Heart left ventricle (tissue), 16 donors: ENCODE results near the gene SLC6A18. TPM values are rescaled to one million over a fixed set of nuclear protein-coding genes. Genes with fewer than 3 reads are reported as not detected.

ENCODE experiments used
- ATAC-seq, 4 donors: fragments of 200-7000 bp; cut with Tn5 transposase; one replicate each; pipeline ENCODE4 v1.9.1; 2020 to 2022; ENCODE audit warnings: moderate library complexity in 4 of 4, mild to moderate bottlenecking in 3 of 4, moderate number of reproducible peaks in 1 of 4
- DNase-seq, 5 donors: peaks; one replicate each; pipeline ENCODE4 v3.0.0-alpha.2; 2020
- H3K27ac ChIP-seq, 12 donors: fragments of 200-600 bp; sonication (generic) in 4 of 12; one replicate each; pipeline versions ENCODE4 v1.5.0 to v1.8.0; 2016 to 2022; ENCODE audit warnings: mild to moderate bottlenecking in 2 of 12
- H3K27me3 ChIP-seq, 9 donors: fragments of 200-600 bp; sonication (generic) in 2 of 9; one replicate each; pipeline versions ENCODE4 v1.5.1 to v1.8.0; 2016 to 2022; ENCODE audit warnings: mild to moderate bottlenecking in 3 of 9
- H3K36me3 ChIP-seq, 9 donors: fragments of 200-600 bp; sonication (generic) in 2 of 9; one replicate each; pipeline versions ENCODE4 v1.5.0 to v1.8.0; 2018 to 2022; ENCODE audit warnings: mild to moderate bottlenecking in 2 of 9
- H3K4me1 ChIP-seq, 12 donors: fragments of 200-600 bp; sonication (generic) in 4 of 12; one replicate each; pipeline versions ENCODE4 v1.5.0 to v1.8.0; 2016 to 2022; ENCODE audit warnings: mild to moderate bottlenecking in 3 of 12
- H3K4me3 ChIP-seq, 12 donors: fragments of 200-600 bp; sonication (generic) in 4 of 12; one replicate each; pipeline versions ENCODE4 v1.5.0 to v1.8.0; 2017 to 2022; ENCODE audit warnings: mild to moderate bottlenecking in 9 of 12, moderate library complexity in 4 of 12
- H3K9me3 ChIP-seq, 12 donors: fragments of 200-600 bp; sonication (generic) in 4 of 12; one replicate each; pipeline versions ENCODE4 v1.5.0 to v1.8.0; 2016 to 2022; ENCODE audit warnings: mild to moderate bottlenecking in 1 of 12
- CTCF ChIP-seq, 12 donors: fragments of 200-600 bp; sonication (generic) in 4 of 12; IDR thresholded peaks; one replicate each; pipeline versions ENCODE4 v1.5.0 to v1.8.0; 2018 to 2022; ENCODE audit warnings: antibody characterized with exemption in 12 of 12, mild to moderate bottlenecking in 5 of 12
- POLR2A ChIP-seq, 2 donors: fragments of 450-650 bp; IDR thresholded peaks; one replicate each; pipeline ENCODE4 v1.6.1; 2017; ENCODE audit warnings: antibody characterized with exemption in 2 of 2, mild to moderate bottlenecking in 2 of 2, moderate library complexity in 2 of 2
- WGBS, 4 donors: extraction: QIAGEN DNeasy Blood & Tissue Kit in 2 of 4; methylation state at CpG; one replicate each; pipeline versions ENCODE4 v1.1.5 to v1.1.7; 2013 to 2018; 5-methylcytosine and 5-hydroxymethylcytosine counted together
- intact Hi-C, 10 donors: fragments of 100-400 bp; cut with DNase I; formaldehyde crosslinking; loops; one replicate each; pipeline versions ENCODE4 v1.11.1 to v1.14.2; 2022
- polyA plus RNA-seq, 2 donors: library from polyadenylated mRNA; stranded (reverse); fragments of 200-250 nt; gene quantifications; one replicate each; pipeline ENCODE4 v1.2.3, GENCODE V29; 2013
- total RNA-seq, 9 donors: library from RNA; depleted of rRNA in 2 of 9; stranded (reverse); fragments of >200 nt in 2 of 9; fragmentation: NEBNext Ultra II Directional in 3 of 9; extraction: Animal tissue kit (Norgen Biotek cat#: 25700) in 3 of 9; gene quantifications; one replicate each; pipeline versions ENCODE4 v1.1.0 to v1.2.4, GENCODE V29; 2016 to 2023
- donor health status: ischemic (EF 13 %, LVEDD 7.1; RV severe dilation, severe dysfunction).
- donor health status: healthy with polysubstance abuse.
- donor health status: DM: no; HTN: yes; CAD: no.
- donor health status: DM: no; HTN: no; CAD: no.
- donor health status: ischemic (EF 25% LVEDD 6.9; RV normal size, moderate dysfunction).
- donor health status: ischemic (EF 25% LVEDD 5.7; RV mildly dilated, moderate dysfunction).
- donor health status: healthy.
- donor health status: DM: yes; HTN: yes; CAD: no.
- donor health status: ischemic (EF 35%, LVEDD 5.7; RV mildly dilated, moderate dysfunction).
- donor health status: nonischemic (EF 11% LVEDD 7.7; RV severe dilation, severe dysfunction).
- donor health status: DM: yes; HTN: yes; CAD: no.
- donor health status: PGD.
- donor health status: ischemic (EF 29% LVEDD 5.4; RV normal size, mild dysfunction).
- donor health status: nonischemic (EF 23%, LVEDD 6.1; RV moderate dilation, normal function).

Gene SLC6A18
- total and polyA plus RNA-seq, 11 donors: not detected

DNA sequence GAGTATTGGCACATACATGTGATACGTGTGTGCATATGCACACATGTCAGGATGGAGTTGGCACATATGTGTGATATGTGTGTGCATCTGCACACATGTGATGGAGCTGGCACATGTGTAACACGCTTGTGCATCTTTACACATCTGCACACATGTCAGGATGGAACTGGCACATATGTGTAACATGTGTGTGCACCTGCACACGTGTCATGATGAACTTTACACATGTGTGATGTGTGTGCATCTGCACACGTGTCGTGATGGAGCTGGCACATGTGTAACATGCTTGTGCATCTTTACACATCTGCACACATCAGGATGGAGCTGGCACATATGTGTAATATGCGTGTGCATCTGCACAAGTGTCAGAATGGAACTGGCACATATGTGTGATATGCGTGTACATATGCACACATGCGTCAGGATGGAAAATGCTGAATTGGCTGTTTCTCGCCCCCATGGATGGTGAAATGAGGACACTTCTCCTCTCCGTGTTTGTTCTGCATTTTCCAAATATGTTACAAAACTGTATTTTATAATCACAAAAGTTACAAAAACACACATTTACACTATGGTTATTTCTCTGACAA, 40.0 kb upstream of the SLC6A18 start:
- Histone ChIP-seq H3K9me3 (no peaks in the 10 kb centered on the region), H3K27ac (no peak overlapping the region), H3K27me3 (peaks cover 0 to 43% (median 4%) of the 10 kb centered on the region in 9 donors), H3K4me3 (no peak overlapping the region), H3K4me1 (peaks cover 0 to 24% (median 0%) of the 10 kb centered on the region in 12 donors), H3K36me3 (no peaks in the 10 kb centered on the region)
- ATAC-seq (no peak), DNase-seq (no peak)
- TF ChIP-seq CTCF (IDR thresholded peaks at IDR 0.05) (no peak), POLR2A (IDR thresholded peaks at IDR 0.05) (no peak)
- WGBS, 4 donors: 86 to 96% (median 90%) methylated on average over 10 of the region's 10 CpGs
- intact Hi-C loops: loop anchor here in 1 of 10 donors (10.0 kb wide), 1 partner anchor 460 kb away; no protein-coding TSS in a partner anchor

DNA sequence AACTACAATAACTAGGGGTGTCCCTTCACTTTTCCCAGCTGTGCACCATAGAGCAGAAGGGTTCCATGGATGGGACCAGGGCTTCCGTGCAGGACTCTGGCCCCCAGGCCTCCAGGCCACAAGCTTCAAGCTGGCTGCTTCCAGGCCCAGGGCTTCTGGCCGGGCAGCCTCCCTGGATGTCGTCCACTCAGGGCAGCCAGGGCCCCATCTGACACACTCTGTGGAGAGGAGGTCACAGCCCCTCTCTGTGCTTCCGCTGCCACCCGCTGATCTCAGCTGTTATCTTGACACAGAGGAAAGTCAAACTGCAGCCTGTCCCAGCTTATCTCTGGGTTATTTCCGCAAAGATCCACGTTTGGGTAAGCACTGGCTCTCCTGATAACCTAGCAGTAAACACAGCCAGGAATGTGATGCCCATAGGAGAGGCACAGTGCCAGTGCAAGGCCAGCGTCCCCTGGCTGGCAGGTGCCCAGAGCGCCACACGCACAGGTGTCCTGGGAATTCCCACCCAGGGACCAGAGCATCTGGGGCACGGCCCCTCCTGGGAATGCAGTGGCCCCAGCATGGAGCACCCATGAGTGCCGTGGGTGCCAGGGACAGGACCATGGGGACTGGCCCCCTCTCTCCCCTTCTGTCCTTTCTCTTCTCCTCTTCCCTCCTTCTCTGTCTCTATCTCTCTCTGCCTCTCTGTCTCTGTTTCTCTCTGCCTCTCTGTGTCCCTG, 39.4 kb upstream of the SLC6A18 start:
- intact Hi-C loops: loop anchor here in 1 of 10 donors (10.0 kb wide), 1 partner anchor 459 kb away; no protein-coding TSS in a partner anchor
- DNase-seq: peak in 2 of 5 donors; percentile 36 to 42
- Histone ChIP-seq H3K4me3 (no peak overlapping the region), H3K27ac (no peak overlapping the region), H3K4me1 (peaks cover 0 to 24% (median 0%) of the 10 kb centered on the region in 12 donors), H3K9me3 (no peaks in the 10 kb centered on the region), H3K36me3 (no peaks in the 10 kb centered on the region), H3K27me3 (peaks cover 0 to 50% (median 8%) of the 10 kb centered on the region in 9 donors)
- no peak for TF ChIP-seq POLR2A (IDR thresholded peaks at IDR 0.05)
- no peak for TF ChIP-seq CTCF (IDR thresholded peaks at IDR 0.05)
- ATAC-seq: peak; percentile 34 to 75 (median 44)
- 20 to 29% (median 24%) methylated on average over 4 to 12 of the region's 12 CpGs for WGBS, 4 donors

DNA sequence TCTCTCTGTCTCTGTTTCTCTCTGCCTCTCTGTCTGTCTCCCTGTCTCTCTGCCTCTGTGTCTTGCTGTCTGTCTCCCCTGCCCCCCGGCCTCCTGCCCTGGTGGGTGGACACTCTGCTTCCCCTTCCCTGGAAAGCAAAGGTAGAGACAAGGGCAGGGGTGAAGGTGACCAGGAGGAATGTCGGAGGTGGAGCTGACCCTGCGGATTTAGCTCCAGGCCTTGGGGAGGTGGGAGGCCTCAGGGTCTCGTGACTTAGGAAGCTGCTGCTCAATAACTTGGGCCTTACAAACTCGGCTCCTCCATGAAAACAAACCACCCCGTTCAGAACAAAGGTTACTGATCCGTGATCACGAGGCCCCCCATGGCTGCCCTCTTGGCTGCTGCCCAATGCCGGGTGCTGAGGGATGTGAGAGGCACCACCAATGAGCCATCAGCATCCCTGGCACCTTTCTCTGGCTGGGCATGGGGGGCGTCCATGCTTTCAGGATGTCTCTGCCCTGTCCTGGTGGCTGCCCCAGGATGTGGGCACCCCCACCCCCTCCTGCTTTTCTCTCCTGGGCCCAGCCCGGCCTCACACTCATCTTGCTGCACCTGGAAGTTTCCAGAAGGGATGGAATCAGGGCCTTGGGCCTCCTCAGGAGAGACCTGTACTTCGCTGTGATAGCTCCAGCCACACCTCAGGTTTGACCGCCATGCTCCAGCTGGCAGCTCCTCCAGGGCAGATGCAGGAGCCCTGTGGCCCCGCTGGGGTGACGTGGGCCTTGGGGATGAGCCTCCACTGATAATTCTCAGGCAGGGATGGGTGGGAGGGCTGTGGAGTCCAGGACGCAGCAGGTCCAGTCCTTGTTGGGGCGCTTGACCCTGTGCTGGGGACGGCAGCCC, 38.6 kb upstream of the SLC6A18 start:
- H3K27me3 ChIP-seq: peaks cover 0 to 48% (median 8%) of the 10 kb centered on the region in 9 donors
- no peak overlapping the region for H3K27ac ChIP-seq
- ATAC-seq (no peak), DNase-seq (peak in 2 of 5 donors; percentile 13 to 37)
- H3K9me3 ChIP-seq: no peaks in the 10 kb centered on the region
- no peak overlapping the region for H3K4me3 ChIP-seq
- no peak for TF ChIP-seq CTCF (IDR thresholded peaks at IDR 0.05)
- TF ChIP-seq POLR2A (IDR thresholded peaks at IDR 0.05): no peak
- H3K4me1 ChIP-seq: peaks cover 0 to 24% (median 0%) of the 10 kb centered on the region in 12 donors
- no peaks in the 10 kb centered on the region for H3K36me3 ChIP-seq
- 72 to 79% (median 75%) methylated on average over 12 to 18 of the region's 18 CpGs for WGBS, 4 donors
- intact Hi-C loops: loop anchor here in 1 of 10 donors (10.0 kb wide), 1 partner anchor 458 kb away; no protein-coding TSS in a partner anchor
